ENCODE measurements around the gene PP2D1.

DNA sequence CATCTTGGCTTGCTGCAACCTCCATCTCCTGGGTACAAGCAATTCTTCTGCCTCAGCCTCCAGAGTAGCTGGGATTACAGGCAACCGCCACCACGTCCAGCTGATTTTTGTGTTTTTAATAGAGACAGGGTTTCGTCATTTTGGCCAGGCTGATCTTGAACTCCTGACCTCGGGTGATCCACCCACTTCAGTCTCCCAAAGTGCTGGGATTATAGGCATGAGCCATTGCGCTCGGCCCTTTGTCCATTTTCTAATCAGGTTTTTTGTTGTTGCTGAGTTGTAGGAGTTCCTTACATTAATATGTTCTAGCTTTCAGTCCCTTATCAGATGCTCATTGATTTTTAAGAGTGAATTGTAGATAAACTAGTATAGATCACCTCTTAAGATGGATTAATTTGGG, 44.9 kb downstream of the PP2D1 start:
- TF ChIP-seq, protein P1, sequence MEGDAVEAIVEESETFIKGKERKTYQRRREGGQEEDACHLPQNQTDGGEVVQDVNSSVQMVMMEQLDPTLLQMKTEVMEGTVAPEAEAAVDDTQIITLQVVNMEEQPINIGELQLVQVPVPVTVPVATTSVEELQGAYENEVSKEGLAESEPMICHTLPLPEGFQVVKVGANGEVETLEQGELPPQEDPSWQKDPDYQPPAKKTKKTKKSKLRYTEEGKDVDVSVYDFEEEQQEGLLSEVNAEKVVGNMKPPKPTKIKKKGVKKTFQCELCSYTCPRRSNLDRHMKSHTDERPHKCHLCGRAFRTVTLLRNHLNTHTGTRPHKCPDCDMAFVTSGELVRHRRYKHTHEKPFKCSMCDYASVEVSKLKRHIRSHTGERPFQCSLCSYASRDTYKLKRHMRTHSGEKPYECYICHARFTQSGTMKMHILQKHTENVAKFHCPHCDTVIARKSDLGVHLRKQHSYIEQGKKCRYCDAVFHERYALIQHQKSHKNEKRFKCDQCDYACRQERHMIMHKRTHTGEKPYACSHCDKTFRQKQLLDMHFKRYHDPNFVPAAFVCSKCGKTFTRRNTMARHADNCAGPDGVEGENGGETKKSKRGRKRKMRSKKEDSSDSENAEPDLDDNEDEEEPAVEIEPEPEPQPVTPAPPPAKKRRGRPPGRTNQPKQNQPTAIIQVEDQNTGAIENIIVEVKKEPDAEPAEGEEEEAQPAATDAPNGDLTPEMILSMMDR (IDR thresholded peaks at IDR 0.05; ENCODE audit: low read depth, low read length): no peak
- no peak for TF ChIP-seq EZH2phosphoT487 (IDR thresholded peaks at IDR 0.05; ENCODE audit: low read depth)
